OCI-LY3 (cell line): ENCODE results near the gene MOV10.

Experiments
- CTCF ChIP-seq: fragments of 200-600, 300-600 bp; sonication (generic); IDR thresholded peaks from 2 replicates; pipeline ENCODE4 v1.5.1; 2014; ENCODE audit warnings: antibody characterized with exemption, low read length, low read depth
- EZH2phosphoT487 ChIP-seq: fragments of 200-600 bp; shearing (Covaris generic); IDR thresholded peaks from 2 replicates; pipeline ENCODE4 v1.6.1; 2018; ENCODE audit warnings: antibody characterized with exemption, mixed run types, low read depth

DNA sequence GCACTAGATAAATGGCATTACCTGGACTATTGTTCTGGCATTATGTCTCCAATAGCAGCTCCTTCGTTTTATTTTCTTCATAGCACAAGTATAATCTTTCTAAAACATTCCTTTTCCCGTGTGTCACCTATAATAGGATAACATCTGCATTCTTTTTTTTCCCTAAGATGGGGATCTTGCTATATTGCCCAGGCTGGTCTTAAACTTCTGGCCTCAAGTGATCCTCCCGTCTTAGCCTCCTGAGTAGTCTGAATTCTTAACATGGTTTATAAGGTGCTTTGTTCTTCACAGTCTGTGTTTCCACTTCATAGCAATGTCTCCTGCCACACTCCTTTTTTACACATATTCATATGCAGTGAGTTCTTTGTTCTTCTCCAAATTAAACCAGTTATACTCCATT, 8.6 kb upstream of the MOV10 start:
- TF ChIP-seq CTCF (no peak), EZH2phosphoT487 (no peak)
